ENCODE data around the gene ILKAP. TPM values are rescaled to one million over a fixed set of nuclear protein-coding genes. Genes with fewer than 3 reads are reported as not detected.
A peak's percentile ranks its signal among the peaks of the same experiment; 100 is the strongest.

The ILKAP gene
- total RNA-seq, 2 donors from 2014 or later, result 32.2 to 34.9 TPM

GRCh38 chr2:238169708-238170251, 33.7 kb downstream of the ILKAP start:
- intact Hi-C loops (cut with DNase I), result no loop called here
- no peak for DNase-seq (ENCODE audit: low spot score)

- intact Hi-C loops (cut with DNase I), result no loop called here
- no peak for DNase-seq (ENCODE audit: low spot score)
Measured at GRCh38 chr2:238169048-238169707, 34.3 kb downstream of the ILKAP start.

DNA sequence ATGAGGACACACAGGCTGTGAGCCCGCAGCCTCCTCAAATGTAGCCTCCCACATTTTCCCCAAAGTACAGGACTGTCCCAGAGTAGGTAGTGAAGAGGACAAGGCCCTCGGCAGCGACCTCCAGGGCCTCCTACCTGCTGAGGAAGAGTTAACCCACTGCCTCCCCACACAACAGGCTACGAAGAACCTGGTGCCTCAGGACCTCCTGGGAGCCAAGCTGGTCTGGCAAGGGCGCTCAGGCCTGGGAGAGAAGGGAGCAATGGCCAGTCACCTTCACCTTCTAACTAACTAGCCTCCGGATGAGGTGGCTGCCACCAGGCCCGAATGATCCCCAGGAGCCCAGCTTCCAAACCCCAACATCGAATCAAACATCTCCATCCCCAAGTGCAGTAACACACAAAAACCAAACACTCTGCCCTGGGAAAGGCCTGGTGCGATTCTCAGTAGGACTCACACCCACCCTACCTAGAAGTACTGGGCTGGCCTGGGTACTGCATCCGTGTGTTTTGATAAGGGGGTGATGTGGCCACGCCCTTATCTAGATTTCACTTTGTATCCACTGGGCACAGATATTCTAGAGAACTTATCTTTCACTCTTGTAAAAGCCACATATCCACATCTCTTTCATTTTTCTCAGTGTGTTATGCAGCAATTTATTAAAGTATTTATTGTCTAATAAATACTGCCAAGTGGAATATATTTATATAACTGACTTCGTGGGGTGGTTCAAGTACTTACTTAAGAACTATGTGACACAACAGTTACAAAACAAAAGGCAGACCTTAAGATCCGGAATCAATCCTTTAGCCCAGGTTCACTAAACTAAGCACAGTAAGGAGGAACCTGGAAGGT, 35.1 kb downstream of the ILKAP start:
- no peak for DNase-seq (ENCODE audit: low spot score)

GRCh38 chr2:238167761-238168160, 35.7 kb downstream of the ILKAP start:
- no peak for DNase-seq (ENCODE audit: low spot score)
- intact Hi-C loops (cut with DNase I), result no loop called here

More for the DNA sequence above, 35.1 kb downstream of the ILKAP start:
- intact Hi-C loops (cut with DNase I), result no loop called here

DNA sequence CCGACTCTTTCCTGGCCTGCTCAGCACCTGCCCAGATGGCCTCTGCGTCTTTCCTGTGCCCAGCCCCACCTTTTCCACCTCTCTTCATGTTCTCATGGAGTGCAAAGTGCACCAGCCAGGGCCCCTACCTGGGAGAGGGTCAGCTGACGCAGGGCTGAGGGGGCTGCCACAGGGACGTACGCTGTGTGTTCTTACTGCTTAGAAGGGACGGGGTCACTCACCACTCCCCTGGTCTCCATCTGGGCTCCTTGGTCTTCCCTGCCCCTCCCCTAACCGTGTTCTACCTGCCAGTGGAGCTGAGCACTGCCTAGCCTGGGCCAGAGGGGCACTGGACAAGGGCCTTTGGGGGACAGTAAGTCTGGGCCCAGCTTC, 36.2 kb downstream of the ILKAP start:
- intact Hi-C loops (cut with DNase I), result no loop called here
- no peak for DNase-seq (ENCODE audit: low spot score)

GRCh38 chr2:238166391-238167343, 36.8 kb downstream of the ILKAP start:
- DNase-seq (ENCODE audit: low spot score), result peak; percentile 80
- intact Hi-C loops (cut with DNase I), result no loop called here

- peak; percentile 77 for DNase-seq (ENCODE audit: low spot score)
- intact Hi-C loops (cut with DNase I), result no loop called here
Measured at GRCh38 chr2:238165288-238165921, 38.1 kb downstream of the ILKAP start.

DNA sequence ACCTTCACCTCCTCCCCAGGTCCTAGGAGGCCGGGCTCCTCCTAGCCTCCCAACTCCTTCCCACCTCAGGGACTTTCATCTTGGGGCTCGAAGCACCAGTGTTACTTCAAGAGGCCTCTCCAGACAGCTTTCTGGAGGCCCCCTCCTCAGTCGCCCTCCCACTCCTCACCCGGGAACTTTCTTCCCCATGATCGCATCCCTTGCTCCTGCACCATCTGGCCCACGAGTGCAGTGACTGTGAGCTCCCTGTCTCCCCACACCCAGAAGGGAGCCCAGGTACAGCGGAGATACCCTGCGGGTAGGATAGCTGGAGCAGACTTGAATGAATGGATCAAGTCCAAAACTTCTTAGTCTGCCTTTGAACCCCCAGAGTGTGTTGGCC, 38.6 kb downstream of the ILKAP start:
- DNase-seq (ENCODE audit: low spot score), result no peak
- intact Hi-C loops (cut with DNase I), result no loop called here

DNA sequence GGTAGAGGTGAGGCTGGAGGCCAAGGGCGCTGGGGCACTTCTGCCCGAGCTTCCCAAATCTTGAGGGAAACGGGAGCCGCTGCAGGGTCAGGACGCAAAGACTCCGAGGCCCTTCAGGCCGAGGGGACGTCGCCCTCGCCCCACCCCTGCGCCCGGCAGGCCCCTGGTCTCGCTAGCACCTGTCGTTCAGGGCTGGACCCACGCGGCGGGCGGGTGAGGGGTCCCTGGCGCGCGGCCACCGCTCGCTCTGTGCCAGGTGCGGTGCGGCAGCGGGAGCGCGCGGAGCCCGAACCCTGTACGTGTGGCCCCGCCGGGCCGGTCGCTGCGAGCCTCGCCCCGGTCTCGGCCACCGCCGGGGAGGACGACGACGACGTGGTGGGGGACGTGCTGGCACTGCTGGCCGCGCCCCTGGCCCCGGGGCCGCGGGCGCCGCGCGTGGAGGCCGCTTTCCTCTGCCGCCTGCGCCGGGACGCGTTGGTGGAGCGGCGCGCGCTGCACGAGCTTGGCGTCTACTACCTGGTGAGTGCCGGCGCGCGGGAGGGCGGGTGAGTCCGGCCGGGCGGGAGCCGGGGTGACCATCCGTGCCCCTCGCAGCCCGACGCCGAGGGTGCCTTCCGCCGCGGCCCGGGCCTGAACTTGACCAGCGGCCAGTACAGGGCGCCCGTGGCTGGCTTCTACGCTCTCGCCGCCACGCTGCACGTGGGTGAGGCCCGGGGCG, 39.9 kb downstream of the ILKAP start:
- DNase-seq (ENCODE audit: low spot score), result peak; percentile 77
- intact Hi-C loops (cut with DNase I), result no loop called here

GRCh38 chr2:238162846-238163441, 40.6 kb downstream of the ILKAP start:
- DNase-seq (ENCODE audit: low spot score), result no peak
- intact Hi-C loops (cut with DNase I), result no loop called here

DNA sequence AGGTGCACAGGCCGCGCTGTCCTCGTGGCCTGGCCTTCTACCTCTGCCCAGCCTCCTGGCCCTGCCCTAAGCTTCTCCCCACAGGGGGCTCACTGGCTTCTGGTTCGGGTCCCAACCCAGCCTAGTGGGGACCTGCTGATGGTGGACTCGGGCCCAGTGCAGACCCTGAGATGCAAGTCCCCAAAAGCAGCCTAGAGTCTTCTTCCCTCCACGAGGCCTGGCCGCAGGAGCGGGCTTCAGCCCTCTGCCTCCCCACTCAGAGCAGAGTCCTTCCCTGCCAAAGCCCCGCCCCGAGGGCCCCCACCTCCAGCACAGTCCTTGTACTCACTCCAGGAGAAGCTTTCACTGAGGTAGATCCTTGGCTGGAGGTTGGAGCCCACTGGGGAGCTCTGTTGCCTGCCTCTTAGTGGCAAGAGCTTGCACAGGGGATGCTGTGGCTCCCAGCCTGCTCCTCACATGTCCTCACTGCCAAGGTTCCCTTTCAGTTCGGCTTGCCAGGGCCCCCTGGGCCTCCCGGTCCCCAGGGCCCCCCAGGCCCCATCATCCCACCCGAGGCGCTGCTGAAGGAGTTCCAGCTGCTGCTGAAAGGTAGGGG, 41.1 kb downstream of the ILKAP start:
- intact Hi-C loops (cut with DNase I), result no loop called here
- DNase-seq (ENCODE audit: low spot score), result no peak

- intact Hi-C loops (cut with DNase I), result no loop called here
- DNase-seq (ENCODE audit: low spot score), result peak; percentile 54
Measured at GRCh38 chr2:238161291-238162051, 42.0 kb downstream of the ILKAP start.

GRCh38 chr2:238160206-238161129, 43.0 kb downstream of the ILKAP start:
- peak; percentile 70 for DNase-seq (ENCODE audit: low spot score)
- intact Hi-C loops (cut with DNase I), result no loop called here

DNA sequence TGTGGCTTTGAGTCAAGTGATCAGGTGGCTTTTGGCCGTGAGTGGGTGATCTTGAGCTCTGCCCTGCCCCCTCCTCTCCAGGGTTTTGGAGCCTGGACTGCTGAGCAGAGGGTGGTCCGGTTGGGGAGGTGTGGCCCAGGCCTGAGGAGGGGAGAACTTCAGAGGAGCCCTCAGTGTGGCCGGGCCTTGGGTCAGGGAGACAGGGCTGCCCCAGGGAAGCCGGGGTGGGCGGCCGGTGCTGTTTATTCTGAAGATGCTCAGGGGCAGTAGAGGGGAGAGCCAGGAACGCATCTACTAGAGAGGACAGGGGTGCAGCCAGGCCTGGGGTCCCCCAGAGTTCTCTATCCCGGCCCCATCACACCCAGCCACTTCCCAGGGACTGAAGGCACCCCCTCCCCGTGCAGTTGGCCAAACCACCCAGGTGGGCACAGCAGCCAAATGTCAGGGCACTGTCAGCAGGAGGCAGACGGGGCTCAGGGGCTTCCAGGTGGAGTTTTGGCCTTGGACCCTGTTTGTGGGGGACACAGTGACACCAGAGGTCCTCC, 43.8 kb downstream of the ILKAP start:
- DNase-seq (ENCODE audit: low spot score), result peak; percentile 78
- intact Hi-C loops (cut with DNase I), result no loop called here

DNA sequence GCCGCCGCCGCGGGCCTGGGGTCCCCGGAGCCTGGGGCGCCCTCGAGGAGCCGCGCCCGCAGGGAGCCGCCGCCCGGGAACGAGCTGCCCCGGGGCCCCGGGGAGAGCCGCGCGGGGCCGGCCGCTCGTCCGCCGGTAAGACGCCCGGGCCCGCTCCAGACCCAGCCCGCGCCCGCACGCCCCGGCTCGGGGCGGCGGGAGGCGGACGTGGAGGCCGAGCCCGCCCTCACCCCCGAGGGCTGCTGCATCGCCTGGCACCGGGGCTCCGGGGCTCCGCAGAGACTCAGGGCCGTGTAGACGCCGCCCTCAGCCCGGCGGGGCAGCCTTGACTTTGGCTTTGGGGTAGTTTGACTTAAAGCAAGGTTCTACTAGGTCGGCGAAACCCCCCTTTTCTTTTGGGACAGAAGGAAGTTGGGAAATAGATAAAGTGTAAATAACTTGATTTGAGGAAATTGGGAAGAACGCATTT, 44.4 kb downstream of the ILKAP start:
- intact Hi-C loops (cut with DNase I), result no loop called here
- DNase-seq (ENCODE audit: low spot score), result peak; percentile 84

Data from posterior vena cava (tissue), 2 donors.